ENCODE measurements around the gene TPSG1.

DNA sequence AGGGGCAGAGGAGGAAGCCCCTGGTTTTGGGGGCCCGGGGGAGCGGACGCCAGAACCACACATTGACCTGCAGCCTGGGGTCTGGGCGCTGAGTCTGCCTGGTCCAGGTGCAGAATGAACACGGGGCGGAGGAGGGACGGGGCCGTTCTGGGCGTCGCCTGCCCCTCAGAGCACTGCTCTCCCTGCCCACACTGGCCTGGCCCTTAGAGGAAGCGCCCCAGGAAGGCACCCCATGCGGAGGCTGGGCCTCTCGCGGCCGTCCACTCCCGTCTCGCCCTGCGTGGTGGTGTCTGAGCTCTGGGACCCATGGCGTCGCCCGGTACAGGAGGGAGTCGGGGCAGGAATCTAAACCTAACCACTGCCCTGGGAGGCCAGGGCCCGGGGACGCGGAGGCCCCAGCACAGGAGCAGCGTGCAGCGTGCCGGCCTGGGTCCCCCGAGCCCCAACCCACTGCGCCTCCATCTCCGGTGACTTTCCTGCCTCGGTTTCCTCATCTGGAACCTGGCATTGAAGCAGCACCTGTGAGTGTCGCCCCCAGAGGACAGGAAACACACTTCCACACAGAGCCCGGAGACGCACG is 35.1 kb upstream of the TPSG1 start:
- TF ChIP-seq, protein P1, sequence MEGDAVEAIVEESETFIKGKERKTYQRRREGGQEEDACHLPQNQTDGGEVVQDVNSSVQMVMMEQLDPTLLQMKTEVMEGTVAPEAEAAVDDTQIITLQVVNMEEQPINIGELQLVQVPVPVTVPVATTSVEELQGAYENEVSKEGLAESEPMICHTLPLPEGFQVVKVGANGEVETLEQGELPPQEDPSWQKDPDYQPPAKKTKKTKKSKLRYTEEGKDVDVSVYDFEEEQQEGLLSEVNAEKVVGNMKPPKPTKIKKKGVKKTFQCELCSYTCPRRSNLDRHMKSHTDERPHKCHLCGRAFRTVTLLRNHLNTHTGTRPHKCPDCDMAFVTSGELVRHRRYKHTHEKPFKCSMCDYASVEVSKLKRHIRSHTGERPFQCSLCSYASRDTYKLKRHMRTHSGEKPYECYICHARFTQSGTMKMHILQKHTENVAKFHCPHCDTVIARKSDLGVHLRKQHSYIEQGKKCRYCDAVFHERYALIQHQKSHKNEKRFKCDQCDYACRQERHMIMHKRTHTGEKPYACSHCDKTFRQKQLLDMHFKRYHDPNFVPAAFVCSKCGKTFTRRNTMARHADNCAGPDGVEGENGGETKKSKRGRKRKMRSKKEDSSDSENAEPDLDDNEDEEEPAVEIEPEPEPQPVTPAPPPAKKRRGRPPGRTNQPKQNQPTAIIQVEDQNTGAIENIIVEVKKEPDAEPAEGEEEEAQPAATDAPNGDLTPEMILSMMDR (IDR thresholded peaks at IDR 0.05), result no peak
- TF ChIP-seq POLR2A (IDR thresholded peaks at IDR 0.05), result no peak
